Liver (tissue), 9 donors: Measurements from ENCODE around the gene ATG16L1. TPM values are rescaled to one million over a fixed set of nuclear protein-coding genes. Genes with fewer than 3 reads are reported as not detected.

Experiments
- DNase-seq: peaks from one replicate; pipeline ENCODE4 v3.0.0-alpha.2; 2017; ENCODE audit warnings: low spot score
- H3K27ac ChIP-seq, 2 donors: one replicate each; pipeline ENCODE4 v1.7.0; 2013; ENCODE audit warnings: inconsistent platforms in 2 of 2, low read length in 2 of 2, control low read depth in 1 of 2, low read depth in 1 of 2, mild to moderate bottlenecking in 1 of 2
- H3K27me3 ChIP-seq, 4 donors: one replicate each; pipeline versions ENCODE4 v1.6.1 to v1.7.0; 2013; ENCODE audit warnings: low read length in 3 of 4, inconsistent platforms in 1 of 4, mild to moderate bottlenecking in 1 of 4, moderate library complexity in 1 of 4; ENCODE audit not compliant: control insufficient read depth in 4 of 4, insufficient read depth in 4 of 4
- H3K36me3 ChIP-seq, 4 donors: one replicate each; pipeline versions ENCODE4 v1.6.1 to v1.7.0; 2013; ENCODE audit warnings: low read length in 3 of 4, mild to moderate bottlenecking in 3 of 4, low read depth in 1 of 4, moderate library complexity in 1 of 4; ENCODE audit not compliant: control insufficient read depth in 4 of 4, insufficient read depth in 3 of 4
- H3K4me1 ChIP-seq, 4 donors: one replicate each; pipeline versions ENCODE4 v1.6.1 to v1.7.0; 2013; ENCODE audit warnings: low read length in 3 of 4, mild to moderate bottlenecking in 3 of 4, moderate library complexity in 1 of 4; ENCODE audit not compliant: control insufficient read depth in 4 of 4, insufficient read depth in 4 of 4
- H3K4me3 ChIP-seq, 3 donors: one replicate each; pipeline versions ENCODE4 v1.6.1 to v1.7.0; 2013; ENCODE audit warnings: low read length in 3 of 3, control low read depth in 1 of 3, low read depth in 1 of 3, mild to moderate bottlenecking in 1 of 3
- H3K9ac ChIP-seq, 2 donors: one replicate each; pipeline ENCODE4 v1.7.0; 2013; ENCODE audit warnings: low read length in 2 of 2, mild to moderate bottlenecking in 2 of 2, moderate library complexity in 2 of 2, control low read depth in 1 of 2, low read depth in 1 of 2
- H3K9me3 ChIP-seq, 4 donors: one replicate each; pipeline versions ENCODE4 v1.6.1 to v1.7.0; 2013; ENCODE audit warnings: low read length in 3 of 4; ENCODE audit not compliant: control insufficient read depth in 4 of 4
- EGR1 ChIP-seq, 2 donors: IDR thresholded peaks; 2 replicates each; pipeline ENCODE4 v1.6.1; 2016 to 2018; ENCODE audit warnings: antibody characterized with exemption in 2 of 2, low read depth in 2 of 2
- FOXA2 ChIP-seq: IDR thresholded peaks from 2 replicates; pipeline ENCODE4 v1.6.1; 2016; ENCODE audit warnings: antibody characterized with exemption
- HNF4A ChIP-seq, 2 donors: conservative IDR thresholded peaks; 2 replicates each; pipeline ENCODE4 v1.6.1; 2016; ENCODE audit warnings: antibody characterized with exemption in 2 of 2, mild to moderate bottlenecking in 2 of 2
- JUND ChIP-seq, 2 donors: IDR thresholded peaks; 2 replicates each; pipeline ENCODE4 v1.6.1; 2016; ENCODE audit warnings: antibody characterized with exemption in 2 of 2
- NR2F2 ChIP-seq: IDR thresholded peaks from 2 replicates; pipeline ENCODE4 v1.6.1; 2016; ENCODE audit warnings: antibody characterized with exemption
- RAD21 ChIP-seq, 2 donors: IDR thresholded peaks; 2 replicates each; pipeline ENCODE4 v1.6.1; 2016; ENCODE audit warnings: antibody characterized with exemption in 2 of 2, mild to moderate bottlenecking in 2 of 2
- RXRA ChIP-seq, 2 donors: IDR thresholded peaks; 2 replicates each; pipeline ENCODE4 v1.6.1; 2017 to 2018; ENCODE audit warnings: antibody characterized with exemption in 2 of 2, mild to moderate bottlenecking in 1 of 2
- SP1 ChIP-seq: IDR thresholded peaks from 2 replicates; pipeline ENCODE4 v1.6.1; 2018; ENCODE audit warnings: antibody characterized with exemption, mild to moderate bottlenecking
- ZBTB33 ChIP-seq: IDR thresholded peaks from 2 replicates; pipeline ENCODE4 v1.6.1; 2016; ENCODE audit warnings: antibody characterized with exemption
- WGBS: extraction: QIAGEN DNeasy Blood & Tissue Kit; methylation state at CpG from one replicate; pipeline ENCODE4 v1.1.7; 2013; 5-methylcytosine and 5-hydroxymethylcytosine counted together
- polyA plus RNA-seq, 2 donors: library from polyadenylated mRNA; stranded (reverse) in 1 of 2; unstranded in 1 of 2; fragments of 200-250 nt in 1 of 2; fragments of >200 nt in 1 of 2; fragmentation: Nextera tagmentation in 1 of 2; extraction: Ambion mirVana in 1 of 2; gene quantifications; one replicate each; pipeline versions ENCODE4 v1.2.1 to v1.2.3, GENCODE V29; 2013 to 2015
- total RNA-seq, 2 donors: library from RNA; depleted of rRNA; stranded (reverse); fragments of >200 nt; gene quantifications; one replicate each; pipeline ENCODE4 v1.2.3, GENCODE V29; 2014
- TF ChIP-seq, protein P1 (sequence below): IDR thresholded peaks from 2 replicates; pipeline ENCODE4 v1.6.1; 2016; ENCODE audit warnings: antibody characterized with exemption
- TF ChIP-seq, protein P2 (sequence below): fragments of 150-350 bp; IDR thresholded peaks from 2 replicates; pipeline ENCODE4 v1.5.1; 2017; ENCODE audit warnings: improper control_type of control experiment, low read depth, low read length; ENCODE audit not compliant: missing input control
- donor health status: healthy.
- donor health status: healthy.
- donor health status: healthy.
- donor health status: healthy.
- donor health status: healthy.

Gene ATG16L1
- total and polyA plus RNA-seq, 4 donors: 6.4 to 22.8 (median 15.7) TPM

- DNase-seq: no peak
- Histone ChIP-seq H3K4me1 (no peaks in the 10 kb centered on the region), H3K36me3 (peaks cover 18 to 81% (median 68%) of the 10 kb centered on the region in 4 donors), H3K9ac (no peak overlapping the region), H3K27me3 (no peaks in the 10 kb centered on the region), H3K27ac (no peak overlapping the region), H3K9me3 (no peaks in the 10 kb centered on the region), H3K4me3 (no peak overlapping the region)
- TF ChIP-seq HNF4A (conservative IDR thresholded peaks at IDR 0.05) (no peak), ZBTB33 (no peak), RXRA (IDR thresholded peaks at IDR 0.05) (no peak), JUND (IDR thresholded peaks at IDR 0.05) (no peak), FOXA2 (no peak)
- TF ChIP-seq, protein P1, sequence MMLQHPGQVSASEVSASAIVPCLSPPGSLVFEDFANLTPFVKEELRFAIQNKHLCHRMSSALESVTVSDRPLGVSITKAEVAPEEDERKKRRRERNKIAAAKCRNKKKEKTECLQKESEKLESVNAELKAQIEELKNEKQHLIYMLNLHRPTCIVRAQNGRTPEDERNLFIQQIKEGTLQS: no peak
- WGBS: 96% methylated on average over 5 of the region's 5 CpGs
Measured at GRCh38 chr2:233288663-233289062, 37.2 kb downstream of the ATG16L1 start.

DNA sequence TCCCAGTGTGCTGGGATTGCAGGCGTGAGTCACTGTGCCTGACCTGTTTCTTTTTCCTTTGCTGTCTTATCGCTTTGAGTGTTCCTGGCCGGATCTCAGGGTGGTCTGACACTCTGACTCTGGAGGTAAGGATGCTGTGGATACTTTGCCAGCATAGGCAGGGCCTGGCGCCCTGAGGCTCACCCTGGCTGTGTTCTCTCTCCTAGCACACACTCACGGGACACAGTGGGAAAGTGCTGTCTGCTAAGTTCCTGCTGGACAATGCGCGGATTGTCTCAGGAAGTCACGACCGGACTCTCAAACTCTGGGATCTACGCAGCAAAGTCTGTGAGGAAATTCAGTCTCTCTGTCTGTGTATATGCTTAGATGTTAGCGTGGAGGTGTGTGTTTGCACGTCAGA is 38.2 kb downstream of the ATG16L1 start:
- no peak overlapping the region for H3K27ac ChIP-seq
- H3K27me3 ChIP-seq: no peaks in the 10 kb centered on the region
- H3K36me3 ChIP-seq: peaks cover 20 to 87% (median 75%) of the 10 kb centered on the region in 4 donors
- TF ChIP-seq RAD21 (IDR thresholded peaks at IDR 0.05): no peak
- TF ChIP-seq, protein P2, sequence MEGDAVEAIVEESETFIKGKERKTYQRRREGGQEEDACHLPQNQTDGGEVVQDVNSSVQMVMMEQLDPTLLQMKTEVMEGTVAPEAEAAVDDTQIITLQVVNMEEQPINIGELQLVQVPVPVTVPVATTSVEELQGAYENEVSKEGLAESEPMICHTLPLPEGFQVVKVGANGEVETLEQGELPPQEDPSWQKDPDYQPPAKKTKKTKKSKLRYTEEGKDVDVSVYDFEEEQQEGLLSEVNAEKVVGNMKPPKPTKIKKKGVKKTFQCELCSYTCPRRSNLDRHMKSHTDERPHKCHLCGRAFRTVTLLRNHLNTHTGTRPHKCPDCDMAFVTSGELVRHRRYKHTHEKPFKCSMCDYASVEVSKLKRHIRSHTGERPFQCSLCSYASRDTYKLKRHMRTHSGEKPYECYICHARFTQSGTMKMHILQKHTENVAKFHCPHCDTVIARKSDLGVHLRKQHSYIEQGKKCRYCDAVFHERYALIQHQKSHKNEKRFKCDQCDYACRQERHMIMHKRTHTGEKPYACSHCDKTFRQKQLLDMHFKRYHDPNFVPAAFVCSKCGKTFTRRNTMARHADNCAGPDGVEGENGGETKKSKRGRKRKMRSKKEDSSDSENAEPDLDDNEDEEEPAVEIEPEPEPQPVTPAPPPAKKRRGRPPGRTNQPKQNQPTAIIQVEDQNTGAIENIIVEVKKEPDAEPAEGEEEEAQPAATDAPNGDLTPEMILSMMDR: no peak
- TF ChIP-seq RXRA (IDR thresholded peaks at IDR 0.05): no peak
- no peak for TF ChIP-seq FOXA2
- TF ChIP-seq SP1: no peak
- no peak for TF ChIP-seq NR2F2
- no peak for TF ChIP-seq EGR1 (IDR thresholded peaks at IDR 0.05; ENCODE audit: low read depth in 2 of 2)
- TF ChIP-seq, protein P1: no peak
- DNase-seq: no peak
- no peaks in the 10 kb centered on the region for H3K4me1 ChIP-seq
- H3K4me3 ChIP-seq: no peak overlapping the region
- no peak overlapping the region for H3K9ac ChIP-seq
- WGBS: 93% methylated on average over 12 of the region's 12 CpGs
- H3K9me3 ChIP-seq: no peaks in the 10 kb centered on the region

DNA sequence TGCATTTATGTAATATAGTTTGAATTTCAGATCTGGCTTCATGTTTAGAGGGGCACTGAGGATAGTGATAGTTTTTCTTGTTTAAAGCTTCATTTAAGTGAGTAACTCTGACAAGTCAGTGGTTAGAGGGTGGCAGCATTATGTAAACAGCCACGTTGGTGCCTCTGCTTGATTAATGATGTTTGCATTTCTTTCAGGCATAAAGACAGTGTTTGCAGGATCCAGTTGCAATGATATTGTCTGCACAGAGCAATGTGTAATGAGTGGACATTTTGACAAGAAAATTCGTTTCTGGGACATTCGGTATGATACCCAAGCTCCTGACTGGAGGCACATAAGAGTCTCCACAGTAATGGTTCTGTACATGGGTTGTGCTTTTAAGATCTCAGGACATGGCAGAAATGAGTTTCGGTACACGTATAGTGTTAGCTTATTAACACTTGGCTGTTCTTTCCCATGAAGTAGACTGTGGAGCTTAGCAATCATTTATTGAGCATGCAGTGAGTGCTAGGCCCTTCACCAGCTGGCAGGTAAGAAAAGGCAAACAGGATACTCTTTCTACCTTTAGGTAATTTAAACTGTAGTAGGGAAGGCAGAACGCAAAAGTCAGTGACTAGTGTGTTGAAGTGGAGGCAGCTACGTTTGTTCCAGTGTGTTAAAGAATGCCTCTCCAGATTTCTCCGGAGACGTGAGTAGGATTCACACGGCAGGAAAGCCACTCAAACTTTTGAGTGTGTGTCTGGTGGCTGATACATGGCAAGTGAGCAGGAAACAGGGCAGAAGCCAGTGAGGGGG is 38.8 kb downstream of the ATG16L1 start:
- DNase-seq: no peak

More for the DNA sequence above, 38.8 kb downstream of the ATG16L1 start:
- TF ChIP-seq SP1: no peak
- Histone ChIP-seq H3K4me1 (no peaks in the 10 kb centered on the region), H3K27ac (no peak overlapping the region), H3K27me3 (no peaks in the 10 kb centered on the region), H3K9ac (no peak overlapping the region), H3K9me3 (no peaks in the 10 kb centered on the region), H3K4me3 (no peak overlapping the region), H3K36me3 (peaks cover 21 to 87% (median 74%) of the 10 kb centered on the region in 4 donors)
- 88% methylated on average over 10 of the region's 10 CpGs for WGBS
